Colonic mucosa (tissue), 4 donors: Measurements from ENCODE around the gene MT1X. TPM values are rescaled to one million over a fixed set of nuclear protein-coding genes. Genes with fewer than 3 reads are reported as not detected.

Experiments used
- DNase-seq: peaks from one replicate; pipeline ENCODE4 v3.0.0-alpha.2; 2020
- H3K27ac ChIP-seq: fragments of 200-600 bp; one replicate; pipeline ENCODE4 v1.8.0; 2021
- H3K27me3 ChIP-seq: fragments of 200-600 bp; one replicate; pipeline ENCODE4 v1.8.0; 2021
- H3K36me3 ChIP-seq: fragments of 200-600 bp; one replicate; pipeline ENCODE4 v1.8.0; 2021
- H3K4me1 ChIP-seq: fragments of 200-600 bp; one replicate; pipeline ENCODE4 v1.8.0; 2021; ENCODE audit warnings: mild to moderate bottlenecking
- H3K4me3 ChIP-seq: fragments of 200-600 bp; one replicate; pipeline ENCODE4 v1.8.0; 2021
- H3K9ac ChIP-seq, 2 donors: one replicate each; pipeline ENCODE4 v1.7.0; 2013; ENCODE audit warnings: control low read depth in 2 of 2, low read depth in 2 of 2, low read length in 2 of 2
- H3K9me3 ChIP-seq: fragments of 200-600 bp; one replicate; pipeline ENCODE4 v1.8.0; 2021
- CTCF ChIP-seq: fragments of 200-600 bp; IDR thresholded peaks from one replicate; pipeline ENCODE4 v1.8.0; 2022; ENCODE audit warnings: antibody characterized with exemption, mild to moderate bottlenecking
- intact Hi-C: fragments of 100-400 bp; cut with DNase I; formaldehyde crosslinking; loops from one replicate; pipeline ENCODE4 v1.14.1; 2022
- total RNA-seq, 2 donors: library from RNA; stranded (reverse); fragmentation: NEBNext Ultra II Directional in 1 of 2; extraction: Animal tissue kit (Norgen Biotek cat#: 25700) in 1 of 2; gene quantifications; one replicate each; pipeline ENCODE4 v1.2.1, GENCODE V29; 2021
- donor health status: healthy.
- donor health status: DM: no; HTN: no; CAD: no.
- donor health status: DM: no; HTN: no; CAD: no.

Gene MT1X
- total RNA-seq, 2 donors from 2014 or later = 112 to 149 TPM

- Histone ChIP-seq H3K4me3 (no peak overlapping the region), H3K9ac (no peak overlapping the region), H3K36me3 (no peaks in the 10 kb centered on the region), H3K27me3 (no peaks in the 10 kb centered on the region), H3K4me1 (no peaks in the 10 kb centered on the region), H3K27ac (no peak overlapping the region), H3K9me3 (no peaks in the 10 kb centered on the region)
- no peak for DNase-seq
- intact Hi-C loops = no loop called here
- TF ChIP-seq CTCF = no peak
These were observed 33.0 kb upstream of the MT1X start for GRCh38 chr16:56649271-56649670.

- H3K9ac ChIP-seq = no peak overlapping the region
- intact Hi-C loops = no loop called here
- H3K4me1 ChIP-seq = no peaks in the 10 kb centered on the region
- no peak overlapping the region for H3K27ac ChIP-seq
- DNase-seq = no peak
- TF ChIP-seq CTCF = no peak
- H3K27me3 ChIP-seq = no peaks in the 10 kb centered on the region
- no peak overlapping the region for H3K4me3 ChIP-seq
- no peaks in the 10 kb centered on the region for H3K9me3 ChIP-seq
- no peaks in the 10 kb centered on the region for H3K36me3 ChIP-seq
These were observed 32.5 kb upstream of the MT1X start for GRCh38 chr16:56649820-56650219.

GRCh38 chr16:56651586-56651985, 30.7 kb upstream of the MT1X start, which contains the start of gene MT1B:
TSS of gene MT1B (plus strand) at chr16:56651886. CDS start at chr16:56651954, 68 bp downstream.
- TF ChIP-seq CTCF = no peak
- no peak for DNase-seq
- H3K27me3 ChIP-seq = no peaks in the 10 kb centered on the region
- no peaks in the 10 kb centered on the region for H3K36me3 ChIP-seq
- no peaks in the 10 kb centered on the region for H3K9me3 ChIP-seq
- no peak within 1 kb of the TSS for H3K27ac ChIP-seq
- no peak within 1 kb of the TSS for H3K4me3 ChIP-seq
- no peaks in the 10 kb centered on the region for H3K4me1 ChIP-seq
- intact Hi-C loops = no loop called here
- no peak within 1 kb of the TSS for H3K9ac ChIP-seq

GRCh38 chr16:56652600-56652999, 29.7 kb upstream of the MT1X start:
- H3K27ac ChIP-seq = no peak overlapping the region
- no peak for TF ChIP-seq CTCF
- H3K4me1 ChIP-seq = no peaks in the 10 kb centered on the region
- no peak for DNase-seq
- intact Hi-C loops = no loop called here
- no peaks in the 10 kb centered on the region for H3K27me3 ChIP-seq
- no peak overlapping the region for H3K4me3 ChIP-seq
- no peak overlapping the region for H3K9ac ChIP-seq
- no peaks in the 10 kb centered on the region for H3K9me3 ChIP-seq
- no peaks in the 10 kb centered on the region for H3K36me3 ChIP-seq

GRCh38 chr16:56653218-56653617, 29.1 kb upstream of the MT1X start:
- Histone ChIP-seq H3K4me3 (no peak overlapping the region), H3K27me3 (no peaks in the 10 kb centered on the region), H3K27ac (no peak overlapping the region), H3K9me3 (no peaks in the 10 kb centered on the region), H3K36me3 (no peaks in the 10 kb centered on the region), H3K9ac (no peak overlapping the region), H3K4me1 (no peaks in the 10 kb centered on the region)
- intact Hi-C loops = no loop called here
- no peak for DNase-seq
- TF ChIP-seq CTCF = no peak
